ENCODE results near the gene NAALADL2. TPM values are rescaled to one million over a fixed set of nuclear protein-coding genes. Genes with fewer than 3 reads are reported as not detected.

NAALADL2 gene
- total RNA-seq, 1 experiment from 2014 or later, result 1.6 TPM

- Mint-ChIP-seq H3K36me3 (ENCODE audit: insufficient read depth in 1 of 3, low read depth in 3 of 3) (no peaks in the 10 kb centered on the region), H3K9me3 (no peaks in the 10 kb centered on the region), H3K4me1 (no peaks in the 10 kb centered on the region), H3K27me3 (ENCODE audit: low read depth) (no peaks in the 10 kb centered on the region), H3K27ac (no peak overlapping the region), H3K4me3 (no peak overlapping the region)
- no peak overlapping the region for H3K27ac ChIP-seq (ENCODE audit: insufficient read length, low read depth, low read length)
- H2BK20ac ChIP-seq (ENCODE audit: low read depth, low read length, poor library complexity, severe bottlenecking), result no peak overlapping the region
- no peak overlapping the region for H3K56ac ChIP-seq (ENCODE audit: insufficient read length, low read depth, low read length)
- no peaks in the 10 kb centered on the region for H3K79me1 ChIP-seq (ENCODE audit: insufficient read depth, low read depth, low read length, poor library complexity, severe bottlenecking)
- H3K9ac ChIP-seq (ENCODE audit: extremely low read depth, insufficient read length, low read length), result no peak overlapping the region
- H2AFZ ChIP-seq (ENCODE audit: low read length), result no peak overlapping the region
- no peak for TF ChIP-seq CTCF (conservative IDR thresholded peaks at IDR 0.05)
- no peaks in the 10 kb centered on the region for H3K27me3 ChIP-seq (ENCODE audit: insufficient read depth, low read length)
- no peak overlapping the region for H3K4ac ChIP-seq (ENCODE audit: low read depth, low read length)
- no peak overlapping the region for H3K14ac ChIP-seq (ENCODE audit: insufficient read depth, low read length)
- no peak overlapping the region for H2BK5ac ChIP-seq (ENCODE audit: insufficient read length, low read length)
- H2AK5ac ChIP-seq (ENCODE audit: insufficient read length, low read length), result no peak overlapping the region
- no peak overlapping the region for H4K8ac ChIP-seq (replicated peaks; ENCODE audit: insufficient read length, low read depth, low read length)
- no peaks in the 10 kb centered on the region for H3K4me1 ChIP-seq (ENCODE audit: insufficient read depth, low read length)
- no peaks in the 10 kb centered on the region for H3K79me2 ChIP-seq (ENCODE audit: insufficient read depth, low read length)
- H2BK12ac ChIP-seq (ENCODE audit: insufficient read length, low read depth, low read length), result no peak overlapping the region
- H2BK120ac ChIP-seq (ENCODE audit: low read depth, low read length, poor library complexity, severe bottlenecking), result no peak overlapping the region
- no peak overlapping the region for H3K18ac ChIP-seq (ENCODE audit: insufficient read length, low read depth, low read length)
- no peak overlapping the region for H3K23ac ChIP-seq (ENCODE audit: insufficient read length, low read depth, low read length)
- H3K4me2 ChIP-seq (ENCODE audit: insufficient read depth, insufficient read length, low read length), result no peak overlapping the region
- no peaks in the 10 kb centered on the region for H3K23me2 ChIP-seq (ENCODE audit: insufficient read length, low read depth, low read length, poor library complexity, severe bottlenecking)
- no peaks in the 10 kb centered on the region for H4K20me1 ChIP-seq (ENCODE audit: control insufficient read depth, insufficient read depth, insufficient read length)
- H3K9me3 ChIP-seq (ENCODE audit: control insufficient read depth, low read depth, low read length), result no peaks in the 10 kb centered on the region
- no peak overlapping the region for H4K5ac ChIP-seq (ENCODE audit: insufficient read length, low read depth, low read length)
- WGBS (ENCODE audit: extremely low coverage, insufficient read length, low lambda C conversion rate), result no CpG with 5 or more reads among the region's 3 CpGs
- no peak for DNase-seq
- no peak overlapping the region for H2BK15ac ChIP-seq (ENCODE audit: low read depth, low read length)
- no peak overlapping the region for H3T11ph ChIP-seq (ENCODE audit: low read length)
- no peak overlapping the region for H4K91ac ChIP-seq (ENCODE audit: insufficient read length, low read depth, low read length)
These were observed 367.3 kb downstream of the NAALADL2 start for GRCh38 chr3:175226444-175226843.

Data from H9 (cell line).